Parathyroid adenoma (tissue), 2 donors: Measurements from ENCODE around the gene UNK.
A peak's percentile ranks its signal among the peaks of the same experiment; 100 is the strongest.

ENCODE experiments used
- H2AFZ ChIP-seq: fragments of 300-600 bp; sonication (generic); one replicate; pipeline ENCODE4 v1.7.0; 2017; ENCODE audit warnings: antibody characterized with exemption, mild to moderate bottlenecking
- H3K27ac ChIP-seq: fragments of 300-600 bp; sonication (generic); one replicate; pipeline ENCODE4 v1.7.0; 2017
- H3K27me3 ChIP-seq: fragments of 300-600 bp; sonication (generic); one replicate; pipeline ENCODE4 v1.7.0; 2017; ENCODE audit warnings: low read length; ENCODE audit not compliant: control insufficient read depth, insufficient read depth
- H3K36me3 ChIP-seq: fragments of 300-600 bp; sonication (generic); one replicate; pipeline ENCODE4 v1.7.0; 2017; ENCODE audit warnings: low read length; ENCODE audit not compliant: control insufficient read depth, insufficient read depth
- H3K4me1 ChIP-seq: fragments of 300-600 bp; sonication (generic); one replicate; pipeline ENCODE4 v1.7.0; 2017; ENCODE audit warnings: control low read depth
- H3K4me2 ChIP-seq: fragments of 300-600 bp; sonication (generic); one replicate; pipeline ENCODE4 v1.7.0; 2017; ENCODE audit warnings: low read length
- H3K4me3 ChIP-seq: fragments of 300-600 bp; sonication (generic); one replicate; pipeline ENCODE4 v1.7.0; 2017; ENCODE audit warnings: low read depth, low read length
- H3K79me2 ChIP-seq: fragments of 300-600 bp; sonication (generic); one replicate; pipeline ENCODE4 v1.7.0; 2017; ENCODE audit warnings: control low read depth
- H3K9ac ChIP-seq: fragments of 300-600 bp; sonication (generic); one replicate; pipeline ENCODE4 v1.7.0; 2017; ENCODE audit warnings: mild to moderate bottlenecking
- H3K9me3 ChIP-seq: fragments of 300-600 bp; sonication (generic); one replicate; pipeline ENCODE4 v1.7.0; 2017; ENCODE audit warnings: low read length; ENCODE audit not compliant: control insufficient read depth
- CTCF ChIP-seq: fragments of 300-600 bp; sonication (generic); IDR thresholded peaks from one replicate; pipeline ENCODE4 v1.7.0; 2017; ENCODE audit warnings: antibody characterized with exemption, mild to moderate bottlenecking
- donor health status: primary hyperparathyroidism.

The UNK gene

GRCh38 chr17:75847614-75848522 is 63.3 kb downstream of the UNK start:
- Histone ChIP-seq H3K79me2 (no peaks in the 10 kb centered on the region), H3K27me3 (no peaks in the 10 kb centered on the region), H2AFZ (no peak overlapping the region), H3K4me3 (no peak overlapping the region), H3K9me3 (no peaks in the 10 kb centered on the region), H3K4me1 (peaks cover 8% of the 10 kb centered on the region), H3K36me3 (no peaks in the 10 kb centered on the region), H3K9ac (no peak overlapping the region), H3K4me2 (no peak overlapping the region), H3K27ac (peak overlapping the region; percentile 36)
- no peak for TF ChIP-seq CTCF

GRCh38 chr17:75848523-75849278 is 64.1 kb downstream of the UNK start:
- peaks cover 3% of the 10 kb centered on the region for H3K79me2 ChIP-seq
- no peak overlapping the region for H3K4me2 ChIP-seq
- peak; percentile 70 for TF ChIP-seq CTCF
- no peaks in the 10 kb centered on the region for H3K9me3 ChIP-seq
- no peaks in the 10 kb centered on the region for H3K27me3 ChIP-seq
- H3K36me3 ChIP-seq, result no peaks in the 10 kb centered on the region
- no peak overlapping the region for H3K9ac ChIP-seq
- H2AFZ ChIP-seq, result no peak overlapping the region
- H3K27ac ChIP-seq, result peak overlapping the region; percentile 36
- H3K4me3 ChIP-seq, result no peak overlapping the region
- peaks cover 8% of the 10 kb centered on the region for H3K4me1 ChIP-seq

- Histone ChIP-seq H3K4me3 (no peak overlapping the region), H3K9me3 (no peaks in the 10 kb centered on the region), H3K4me1 (peaks cover 11% of the 10 kb centered on the region), H3K36me3 (no peaks in the 10 kb centered on the region), H3K27ac (peak overlapping the region; percentile 34), H3K9ac (no peak overlapping the region), H2AFZ (no peak overlapping the region), H3K4me2 (no peak overlapping the region), H3K27me3 (no peaks in the 10 kb centered on the region), H3K79me2 (peaks cover 3% of the 10 kb centered on the region)
- TF ChIP-seq CTCF, result no peak
These were observed 64.7 kb downstream of the UNK start for GRCh38 chr17:75849279-75849646.

GRCh38 chr17:75849724-75850123 is 65.1 kb downstream of the UNK start:
- Histone ChIP-seq H3K27me3 (no peaks in the 10 kb centered on the region), H3K9ac (no peak overlapping the region), H3K4me1 (peaks cover 11% of the 10 kb centered on the region), H3K4me3 (no peak overlapping the region), H3K36me3 (no peaks in the 10 kb centered on the region), H3K79me2 (peaks cover 3% of the 10 kb centered on the region), H3K9me3 (no peaks in the 10 kb centered on the region), H2AFZ (no peak overlapping the region), H3K4me2 (no peak overlapping the region), H3K27ac (no peak overlapping the region)
- TF ChIP-seq CTCF, result no peak
